GM19397 (cell line): ENCODE data around the gene BCAS3.

ENCODE experiments used
- ATAC-seq: cut with Tn5 transposase; IDR thresholded peaks from one replicate; pipeline ENCODE4 v1.9.1; 2021; ENCODE audit warnings: mild to moderate bottlenecking, moderate library complexity; ENCODE audit not compliant: unreplicated experiment

The BCAS3 gene

DNA sequence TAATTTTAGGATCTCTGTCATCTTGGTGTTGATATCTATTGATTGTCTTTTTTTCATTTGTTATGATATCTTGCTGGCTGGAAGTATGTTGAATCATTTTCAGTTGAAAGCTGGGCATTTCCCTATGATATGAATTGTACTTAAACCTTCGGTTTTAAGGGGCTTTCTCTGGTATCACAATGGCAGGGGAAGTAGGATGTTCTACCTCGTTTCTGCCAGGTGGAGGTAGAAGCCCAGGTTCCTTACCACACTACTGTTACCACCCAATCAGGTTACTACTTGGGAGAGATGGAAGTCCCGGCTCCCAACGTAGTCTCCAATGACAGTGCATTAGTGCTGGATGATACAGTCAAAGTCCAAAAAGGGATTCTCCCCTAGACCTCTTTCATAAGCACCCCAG lies 440.3 kb downstream of the BCAS3 start:
- no peak for ATAC-seq

DNA sequence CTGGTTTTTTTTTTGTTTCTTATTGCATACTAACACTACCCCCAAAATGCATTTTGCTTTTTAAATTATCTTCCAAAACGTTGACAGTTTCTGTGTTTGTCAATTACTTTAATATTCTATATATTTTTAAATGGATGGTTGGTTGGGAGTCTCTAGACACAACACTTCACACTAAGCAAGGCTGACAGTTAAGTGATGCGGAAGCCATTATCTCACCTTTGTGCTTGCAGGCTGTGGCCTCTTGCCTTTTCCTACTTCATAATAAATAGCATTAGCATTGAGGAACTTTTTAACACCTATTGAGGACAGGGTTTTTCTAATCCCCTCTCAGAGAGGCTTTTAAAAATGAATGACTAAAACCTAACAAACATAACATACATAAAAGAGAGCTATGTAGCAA lies 441.2 kb downstream of the BCAS3 start:
- no peak for ATAC-seq

DNA sequence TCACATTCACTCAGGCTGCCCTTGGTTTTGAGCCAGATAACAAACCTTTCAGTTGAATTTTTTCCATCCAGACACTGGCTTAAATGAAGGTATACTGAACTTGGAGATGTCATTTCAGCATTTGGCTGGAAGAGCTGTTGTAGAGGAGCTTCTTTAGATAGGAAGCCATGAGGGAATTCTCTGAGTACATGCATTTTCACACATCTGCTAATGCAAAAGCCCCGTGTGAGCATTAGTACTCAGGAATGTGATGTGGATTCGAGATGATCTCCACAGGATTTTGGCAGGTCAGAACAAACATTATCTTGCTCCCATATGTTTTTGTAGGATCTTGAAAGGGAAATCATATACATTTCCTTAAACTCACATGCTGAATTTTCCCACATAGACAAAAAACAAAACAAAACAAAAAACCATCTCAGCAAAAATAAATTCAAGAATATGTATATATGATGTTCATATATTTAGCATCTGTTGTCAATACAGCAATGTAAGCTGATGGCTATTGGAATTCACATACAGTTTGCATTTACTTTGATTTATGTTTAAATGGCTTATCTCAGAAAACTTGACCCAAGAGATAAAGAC lies 444.8 kb downstream of the BCAS3 start:
- no peak for ATAC-seq

DNA sequence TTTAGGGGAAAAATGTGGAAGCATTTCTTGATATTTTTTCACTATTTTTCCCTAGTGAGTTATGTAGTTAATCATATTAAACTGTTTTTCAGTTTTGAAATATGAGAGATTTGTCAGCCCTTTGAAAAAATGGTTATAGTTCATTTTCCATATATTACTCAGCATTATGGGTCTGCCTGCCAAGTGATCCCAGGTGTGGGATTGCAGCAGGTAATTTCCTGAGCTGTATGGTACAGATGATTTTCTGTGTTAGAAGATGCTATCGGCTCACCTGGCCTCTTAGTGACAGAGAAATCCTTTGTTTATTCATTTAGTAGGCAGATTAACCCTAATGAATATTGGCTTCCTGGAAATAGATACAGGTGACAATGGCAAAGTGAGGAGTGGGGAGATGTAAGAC lies 446.9 kb downstream of the BCAS3 start:
- no peak for ATAC-seq

DNA sequence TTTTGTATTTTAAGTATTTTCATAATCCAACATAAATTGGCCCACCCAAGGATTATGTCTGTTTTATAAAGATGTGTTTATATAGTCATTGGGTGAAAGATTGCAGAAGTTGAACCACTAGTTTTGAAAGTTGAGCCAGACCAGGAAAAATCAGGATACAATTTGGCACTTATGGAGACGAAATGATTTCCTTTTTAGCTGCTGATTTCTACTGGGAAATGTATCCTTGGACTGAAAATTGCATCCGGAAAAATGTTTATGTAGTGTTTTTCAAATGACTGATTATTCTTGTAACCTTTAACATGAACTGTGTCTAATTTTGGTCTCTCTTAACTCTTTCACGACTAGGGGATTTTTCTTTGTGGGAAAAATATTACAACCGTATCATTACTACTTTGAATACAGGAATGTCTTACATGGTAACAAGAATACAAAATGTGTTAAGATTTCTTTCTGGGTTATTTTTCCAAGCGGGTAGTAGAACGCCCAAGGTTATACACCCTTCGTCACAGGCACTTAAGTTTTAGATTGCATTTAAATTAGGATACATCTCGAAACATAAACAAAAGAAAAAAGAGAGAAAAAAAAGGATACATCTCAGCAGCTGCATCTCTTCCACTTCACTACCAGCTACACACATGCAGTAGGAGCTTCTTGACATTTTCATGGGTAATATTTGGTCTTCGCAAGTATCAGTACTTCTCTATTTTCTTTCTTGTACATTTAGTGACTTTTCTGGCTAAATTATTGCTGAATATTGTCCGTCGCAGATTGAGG lies 449.0 kb downstream of the BCAS3 start:
- no peak for ATAC-seq

DNA sequence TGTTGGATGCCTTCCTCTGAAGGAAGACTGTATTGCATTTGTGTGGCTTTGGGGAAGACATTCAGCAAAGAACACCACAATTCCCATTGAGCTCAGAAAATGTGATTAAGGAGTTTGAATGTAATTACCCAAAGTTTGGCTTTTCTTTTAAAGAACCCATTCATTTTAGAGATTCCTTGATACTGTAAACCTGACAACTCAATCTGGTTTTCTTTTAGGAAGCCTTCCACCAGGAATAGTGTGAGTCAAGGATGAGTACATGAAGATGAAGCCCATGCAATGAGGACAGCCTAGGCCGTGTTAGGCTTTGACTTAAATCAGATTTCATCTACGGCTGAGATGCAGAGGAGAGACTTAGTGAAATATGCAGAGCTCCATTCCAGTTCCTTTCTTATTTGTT lies 450.3 kb downstream of the BCAS3 start:
- ATAC-seq = no peak

DNA sequence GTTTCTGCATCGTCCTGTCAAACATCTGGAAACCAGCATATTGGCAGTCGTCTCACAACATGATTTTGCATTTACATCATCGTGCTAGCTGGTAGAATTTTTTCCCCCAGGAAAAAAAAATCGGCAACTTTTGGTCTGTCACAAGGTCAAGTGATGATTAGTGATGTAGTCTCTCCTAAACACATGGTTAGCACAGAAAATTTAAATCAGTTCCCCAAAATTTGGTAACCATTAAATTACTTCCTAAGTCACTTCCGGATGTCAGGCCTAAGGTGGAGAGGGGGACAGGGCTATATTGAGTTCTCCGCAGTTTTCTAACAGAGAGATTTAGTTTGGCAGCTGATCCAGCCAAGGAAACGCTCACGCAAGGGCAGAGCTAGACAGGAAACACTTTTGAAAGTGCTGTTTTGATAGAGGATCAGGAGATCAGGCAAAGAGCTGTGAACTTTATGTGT lies 451.0 kb downstream of the BCAS3 start:
- ATAC-seq = no peak

DNA sequence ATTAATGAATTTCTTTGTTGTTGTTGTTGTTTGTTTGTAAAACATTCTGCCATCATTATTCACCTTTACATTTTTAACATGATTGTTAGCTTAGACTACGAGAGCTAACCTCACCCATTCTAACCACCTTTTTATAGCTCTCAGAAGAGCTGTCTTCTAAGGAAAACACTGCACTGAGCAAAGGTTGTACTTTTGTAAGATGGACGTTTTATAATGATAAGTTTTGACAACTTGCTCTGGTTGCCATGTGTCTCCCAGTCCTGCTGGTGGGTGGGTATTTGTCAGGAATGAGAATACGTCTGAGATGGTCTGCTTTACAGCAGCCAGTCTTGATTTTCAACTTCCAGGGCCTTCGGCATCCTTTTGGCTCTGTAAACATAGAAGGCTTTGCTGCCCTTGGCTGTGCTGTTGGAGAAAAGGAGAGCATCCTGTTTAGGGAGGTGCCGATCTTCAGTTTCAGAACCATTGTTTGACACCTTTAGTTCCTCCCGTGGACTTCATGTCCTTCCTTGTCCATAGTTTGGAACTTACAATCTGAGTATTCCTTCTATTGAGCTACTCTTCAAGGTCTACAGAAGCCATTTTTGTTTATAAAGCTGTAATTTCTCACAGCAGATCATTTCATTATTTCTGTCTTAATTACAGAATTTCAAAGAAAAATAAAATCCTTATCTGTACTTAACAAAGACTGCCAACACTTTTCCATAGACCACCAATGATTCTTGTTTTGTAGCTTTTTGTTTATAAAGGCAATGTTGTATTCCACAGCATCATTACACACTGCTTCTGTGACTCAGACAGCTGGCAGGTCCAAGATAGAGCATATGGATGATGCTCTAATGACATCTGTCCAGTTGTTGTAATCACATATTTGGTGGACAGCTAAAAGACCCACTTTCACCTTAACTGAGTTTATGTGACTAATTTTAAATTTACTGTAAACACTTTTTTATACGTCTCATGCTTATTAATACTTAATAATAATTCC lies 451.9 kb downstream of the BCAS3 start:
- ATAC-seq = no peak

DNA sequence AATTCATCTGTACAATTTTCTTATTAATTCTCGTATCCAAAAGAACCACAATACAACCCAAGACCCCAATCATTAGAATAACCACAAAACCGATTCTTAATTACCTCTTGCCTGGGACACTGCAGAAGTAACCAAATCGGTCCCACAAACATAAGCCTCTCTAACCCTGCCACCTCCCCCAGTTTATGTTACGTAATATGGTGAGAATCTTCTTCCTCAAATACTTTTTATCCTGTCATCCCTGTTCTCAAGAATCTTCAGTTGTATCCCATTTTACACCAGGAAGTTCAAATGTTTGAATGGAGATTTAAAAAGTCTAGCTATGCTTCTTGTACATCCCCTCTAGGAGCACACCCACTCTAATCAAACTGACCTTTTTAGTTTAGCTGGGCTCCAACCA lies 452.7 kb downstream of the BCAS3 start:
- no peak for ATAC-seq

DNA sequence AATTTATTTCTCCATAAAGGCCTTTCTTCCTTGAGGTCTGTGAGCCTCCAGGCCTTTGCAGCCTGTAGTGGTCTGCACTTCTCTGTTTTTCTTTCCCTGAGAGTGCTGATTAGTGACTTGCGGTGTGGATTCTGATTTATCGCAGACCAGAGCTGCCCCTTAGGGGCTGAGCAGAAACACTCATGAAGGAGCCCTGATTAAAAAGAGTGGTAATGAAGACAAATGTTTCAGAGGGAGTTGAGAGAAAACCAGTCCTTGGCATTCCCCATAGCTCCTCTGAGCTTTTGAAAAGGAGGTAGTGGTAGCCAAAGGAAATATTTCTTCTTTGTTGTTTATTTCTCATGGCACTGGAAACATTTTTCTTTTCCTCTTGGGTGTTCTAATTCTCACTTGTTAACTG lies 453.9 kb downstream of the BCAS3 start:
- no peak for ATAC-seq

DNA sequence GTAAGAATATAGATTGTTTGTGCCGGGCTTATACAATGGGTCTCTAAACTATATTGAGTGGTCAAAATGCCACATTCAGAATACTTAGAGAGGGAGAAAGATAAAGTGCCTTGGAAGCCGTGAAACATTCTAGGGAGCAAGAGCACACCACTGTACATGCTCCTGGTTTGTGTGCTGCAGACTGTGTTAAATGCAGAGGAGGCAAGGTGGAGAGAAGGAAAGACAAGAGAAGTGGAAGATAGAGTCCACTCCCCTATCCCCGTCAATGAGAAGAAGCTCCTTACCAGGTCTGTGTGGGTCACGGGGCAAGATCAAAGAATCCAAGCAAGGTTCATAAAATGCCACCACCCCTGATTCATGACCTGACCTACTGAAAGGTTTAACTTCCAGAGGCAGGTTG lies 454.9 kb downstream of the BCAS3 start:
- no peak for ATAC-seq

DNA sequence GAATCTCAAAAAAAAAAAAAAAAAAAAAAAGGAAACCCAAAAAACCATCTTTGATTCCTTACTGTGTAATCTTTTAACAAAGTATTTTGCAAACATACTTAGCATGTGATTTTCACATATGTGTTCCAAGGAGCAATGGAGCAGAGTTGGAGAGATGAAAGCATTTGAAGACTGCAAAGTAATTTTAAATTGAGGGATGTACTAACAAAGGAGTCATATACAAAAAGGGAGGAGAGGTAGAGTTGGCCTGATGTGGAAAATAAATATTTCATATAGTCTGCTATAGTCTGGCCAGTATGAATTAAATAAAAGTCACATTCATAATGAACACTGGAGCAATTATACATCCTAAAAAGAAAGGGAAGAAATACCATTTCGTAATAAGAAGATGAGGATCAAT lies 456.2 kb downstream of the BCAS3 start:
- ATAC-seq = no peak

DNA sequence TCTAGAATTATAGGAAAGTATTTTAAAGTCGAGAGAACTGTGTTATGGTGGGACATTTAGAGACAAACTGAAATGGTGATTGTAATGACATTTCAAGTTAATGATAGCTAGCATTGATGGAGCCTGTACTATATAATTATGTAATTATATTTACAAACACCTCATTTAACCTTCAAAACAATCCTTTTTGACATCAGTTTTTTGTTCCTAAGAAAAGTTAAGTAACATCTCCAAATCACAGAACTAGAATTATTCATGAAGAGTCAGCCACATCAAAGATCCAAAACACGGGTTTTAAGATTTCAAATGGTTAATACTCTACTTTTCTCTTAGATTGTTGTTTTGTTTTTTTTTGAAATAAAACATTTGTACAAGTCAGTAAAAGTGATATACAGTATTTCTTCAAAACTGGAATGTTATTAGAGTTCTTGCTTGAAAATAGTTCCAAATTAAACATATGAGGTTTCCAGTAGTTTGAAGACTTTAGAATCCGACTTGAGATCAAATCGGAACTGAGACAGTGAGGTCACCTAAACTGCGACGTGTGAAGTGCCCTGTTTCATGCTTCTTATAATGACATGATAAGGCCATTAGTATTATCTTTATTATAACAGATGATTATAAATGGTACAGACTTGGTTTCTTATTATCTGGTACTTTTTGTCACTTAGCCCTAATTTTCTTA lies 457.0 kb downstream of the BCAS3 start:
- ATAC-seq = no peak

DNA sequence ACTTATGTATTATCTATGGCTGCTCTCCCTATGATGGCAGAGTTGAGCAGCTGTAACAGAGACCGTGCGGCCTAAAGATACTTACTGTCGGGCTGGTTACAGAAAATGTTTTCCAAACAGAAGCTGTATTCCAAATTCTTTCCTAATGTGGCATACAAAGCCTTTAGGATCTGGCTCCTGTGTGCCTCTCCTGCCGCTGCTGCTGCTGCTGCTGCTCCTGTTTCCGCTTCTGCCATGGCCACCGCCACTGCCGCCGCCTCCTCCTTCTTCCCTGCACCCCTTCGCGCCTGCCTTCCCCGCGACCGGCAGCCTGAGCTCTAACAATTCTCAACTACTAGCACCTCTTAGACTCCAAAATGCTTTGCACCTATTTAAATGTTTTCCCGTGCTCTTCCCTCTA lies 458.1 kb downstream of the BCAS3 start:
- no peak for ATAC-seq

DNA sequence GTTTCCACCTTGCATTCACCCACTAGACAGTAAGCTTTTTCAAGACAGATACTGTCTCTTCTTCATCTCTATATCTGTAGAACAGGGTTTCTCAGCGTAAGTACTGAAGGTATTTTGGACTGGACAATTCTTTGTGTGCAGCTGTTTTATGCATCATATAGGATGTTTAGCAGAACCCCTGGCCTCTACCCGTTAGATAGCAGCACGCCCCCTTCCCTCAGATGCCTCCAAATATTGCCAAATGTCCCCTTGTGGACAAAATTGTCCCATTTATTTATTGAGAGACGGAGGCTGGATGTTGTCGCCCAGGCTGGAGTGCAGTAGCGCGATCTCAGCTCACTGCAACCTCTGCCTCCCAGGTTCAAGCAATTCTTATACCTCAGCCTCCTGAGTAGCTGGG lies 458.6 kb downstream of the BCAS3 start:
- no peak for ATAC-seq

DNA sequence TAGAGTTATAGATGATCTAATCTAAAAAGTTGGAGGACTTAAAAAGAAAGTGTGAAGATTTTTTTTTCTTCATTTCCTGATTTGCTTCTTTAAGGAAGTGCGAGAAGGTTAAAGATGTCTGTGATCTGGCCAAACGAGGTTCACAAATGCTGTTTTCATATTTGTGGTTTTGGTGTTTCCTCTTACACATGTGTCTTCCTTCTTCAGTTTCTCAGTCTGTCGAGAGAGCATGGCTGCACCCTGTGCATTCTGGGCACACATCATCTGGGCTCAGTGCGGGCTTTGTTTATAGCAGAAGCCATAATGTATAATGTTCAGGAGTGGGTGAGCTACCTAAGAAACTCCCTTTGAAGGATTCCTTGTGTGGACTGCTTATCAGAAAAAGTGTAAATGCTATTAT lies 461.6 kb downstream of the BCAS3 start:
- ATAC-seq = peak; percentile 88

DNA sequence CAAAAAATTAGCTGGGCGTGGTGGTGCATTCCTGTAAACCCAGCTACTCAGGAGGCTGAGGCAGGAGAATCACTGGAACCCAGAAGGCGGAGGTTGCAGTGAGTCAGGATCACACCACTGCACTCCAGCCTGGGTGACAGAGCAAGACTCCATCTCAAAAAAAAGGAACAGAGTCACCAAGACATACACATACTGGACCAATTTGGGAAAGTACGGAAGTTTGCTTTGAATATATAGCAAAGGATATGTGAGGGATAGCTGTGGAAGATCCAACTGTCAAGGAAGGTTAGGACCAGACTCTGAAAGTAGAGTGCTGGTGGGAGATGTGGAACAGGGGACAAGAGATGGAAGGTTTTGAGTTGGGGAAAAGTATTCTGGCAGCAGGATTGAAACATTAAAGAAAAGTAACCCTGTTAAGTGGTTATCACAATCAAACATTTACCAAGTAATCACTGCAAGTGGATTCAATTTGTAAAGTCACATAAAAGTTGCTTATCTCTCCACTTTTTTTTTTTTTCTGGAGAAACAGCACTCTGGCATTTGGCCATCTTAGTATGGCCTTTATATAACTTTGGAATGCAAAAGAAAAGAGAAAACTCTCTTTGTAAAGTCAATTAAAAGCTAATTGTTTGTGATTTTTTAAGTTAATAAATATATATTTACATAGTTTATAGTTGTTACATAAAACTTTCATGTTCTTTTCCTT lies 462.6 kb downstream of the BCAS3 start:
- ATAC-seq = no peak

DNA sequence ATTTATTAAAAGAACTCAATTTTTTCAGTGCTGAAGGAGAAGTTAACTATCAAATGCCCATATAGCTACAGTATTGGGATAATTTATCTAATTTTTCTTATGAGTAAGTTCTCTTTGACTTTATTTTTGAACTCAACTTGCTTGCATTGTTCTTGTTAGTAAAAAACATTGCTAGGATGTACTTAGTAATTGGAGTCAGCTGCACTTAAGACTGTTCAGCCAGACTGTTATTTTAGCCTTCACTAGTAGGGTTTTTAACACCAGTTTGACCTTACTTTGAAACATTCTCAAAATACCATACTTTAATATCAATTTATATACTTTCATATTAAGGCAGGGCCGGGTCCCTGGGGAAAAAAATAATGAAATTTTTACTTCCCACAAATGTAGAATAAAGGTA lies 465.4 kb downstream of the BCAS3 start:
- ATAC-seq = no peak

DNA sequence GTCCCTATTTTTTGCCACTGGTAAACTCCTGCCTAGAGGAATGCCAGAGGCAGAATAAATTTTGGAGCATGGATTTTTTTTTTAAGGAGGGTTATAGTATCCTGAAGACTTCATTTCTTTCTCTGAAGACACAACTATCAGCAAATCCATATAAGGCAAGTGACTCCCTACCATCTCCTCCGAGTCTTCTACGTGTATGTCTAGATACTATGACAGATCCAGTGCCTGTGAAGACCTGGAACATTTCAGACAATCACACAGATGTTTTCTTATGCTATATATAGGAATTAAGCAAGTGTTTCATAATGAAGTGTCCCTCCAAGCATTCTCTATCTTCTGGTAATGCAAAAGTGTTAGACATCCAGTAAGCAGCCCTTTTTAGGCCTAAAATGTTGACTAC lies 466.5 kb downstream of the BCAS3 start:
- ATAC-seq = no peak
